Measurements from ENCODE around the gene ZC3H4. TPM values are rescaled to one million over a fixed set of nuclear protein-coding genes. Genes with fewer than 3 reads are reported as not detected.

The ZC3H4 gene
- total RNA-seq (55.2 TPM), polyA plus RNA-seq (ENCODE audit: insufficient read depth, low read depth, low replicate concordance) (5.7 TPM)
- long read RNA-seq, donor 1, result 0 reads
- long read RNA-seq, donor 2, result 0 reads
- long read RNA-seq, donor 3, partial matches to known transcripts, result 0 of 1 reads
- long read RNA-seq, donor 3, other reads (novel, unspliced or antisense), result 0 of 1 reads
- long read RNA-seq, donor 4, result 0 reads
- long read RNA-seq, donor 5, result 0 reads
- long read RNA-seq, donor 6, partial matches to known transcripts, result 0 of 2 reads
- long read RNA-seq, donor 6, other reads (novel, unspliced or antisense), result 0 of 2 reads
- long read RNA-seq, donor 7, partial matches to known transcripts, result 4 of 43 reads
- long read RNA-seq, donor 7, other reads (novel, unspliced or antisense), result 39 of 43 reads
- long read RNA-seq, donor 8, full-length matches to known transcripts, result 1 of 1 reads
- long read RNA-seq, donor 8, partial matches to known transcripts, result 0 of 1 reads
- long read RNA-seq, donor 8, other reads (novel, unspliced or antisense), result 0 of 1 reads
- long read RNA-seq, donor 9, partial matches to known transcripts, result 6 of 6 reads
- long read RNA-seq, donor 9, other reads (novel, unspliced or antisense), result 0 of 6 reads
- long read RNA-seq, donor 10, partial matches to known transcripts, result 0 of 1 reads
- long read RNA-seq, donor 10, other reads (novel, unspliced or antisense), result 0 of 1 reads

- Histone ChIP-seq H3K27ac (ENCODE audit: low read depth in 2 of 2, low read length in 2 of 2) (peak within 1 kb of the TSS; percentile 100), H3K36me3 (ENCODE audit: control insufficient read depth in 2 of 3, insufficient read depth in 3 of 3, low read length in 3 of 3) (no peaks in the 10 kb centered on the region), H3K9ac (ENCODE audit: low read length in 3 of 3) (peak within 1 kb of the TSS; percentile 66 to 100 (median 98)), H3K27me3 (ENCODE audit: control insufficient read depth, insufficient read depth, low read length) (no peaks in the 10 kb centered on the region), H3K4me1 (ENCODE audit: control insufficient read depth in 2 of 3, insufficient read depth in 2 of 3, low read depth in 1 of 3, low read length in 3 of 3) (peaks cover 0 to 23% (median 15%) of the 10 kb centered on the region in 3 donors), H3K4me3 (ENCODE audit: low read length in 3 of 3) (peak within 1 kb of the TSS; percentile 89 to 96 (median 93)), H3K9me3 (ENCODE audit: control insufficient read depth in 2 of 3, insufficient read depth in 1 of 3, low read length in 3 of 3) (no peaks in the 10 kb centered on the region)
- FAIRE-seq, result peak; percentile 96
- DNase-seq, result peak; percentile 100
- TF ChIP-seq, protein P1, sequence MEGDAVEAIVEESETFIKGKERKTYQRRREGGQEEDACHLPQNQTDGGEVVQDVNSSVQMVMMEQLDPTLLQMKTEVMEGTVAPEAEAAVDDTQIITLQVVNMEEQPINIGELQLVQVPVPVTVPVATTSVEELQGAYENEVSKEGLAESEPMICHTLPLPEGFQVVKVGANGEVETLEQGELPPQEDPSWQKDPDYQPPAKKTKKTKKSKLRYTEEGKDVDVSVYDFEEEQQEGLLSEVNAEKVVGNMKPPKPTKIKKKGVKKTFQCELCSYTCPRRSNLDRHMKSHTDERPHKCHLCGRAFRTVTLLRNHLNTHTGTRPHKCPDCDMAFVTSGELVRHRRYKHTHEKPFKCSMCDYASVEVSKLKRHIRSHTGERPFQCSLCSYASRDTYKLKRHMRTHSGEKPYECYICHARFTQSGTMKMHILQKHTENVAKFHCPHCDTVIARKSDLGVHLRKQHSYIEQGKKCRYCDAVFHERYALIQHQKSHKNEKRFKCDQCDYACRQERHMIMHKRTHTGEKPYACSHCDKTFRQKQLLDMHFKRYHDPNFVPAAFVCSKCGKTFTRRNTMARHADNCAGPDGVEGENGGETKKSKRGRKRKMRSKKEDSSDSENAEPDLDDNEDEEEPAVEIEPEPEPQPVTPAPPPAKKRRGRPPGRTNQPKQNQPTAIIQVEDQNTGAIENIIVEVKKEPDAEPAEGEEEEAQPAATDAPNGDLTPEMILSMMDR (IDR thresholded peaks at IDR 0.05; ENCODE audit: borderline replicate concordance, extremely low read depth, insufficient read depth), result no peak
- intact Hi-C loops (cut with DNase I), result no loop called here
Observed at GRCh38 chr19:47112997-47113849, at the start of gene ZC3H4. Gene ZC3H4, minus strand, starts transcription at chr19:47113776. Its CDS starts 1,192 bp downstream, at chr19:47112584.

GRCh38 chr19:47161876-47162489, 48.4 kb upstream of the ZC3H4 start:
- DNase-seq (no peak), FAIRE-seq (no peak)
- Histone ChIP-seq H3K27me3 (ENCODE audit: control insufficient read depth, insufficient read depth, low read length) (no peaks in the 10 kb centered on the region), H3K9ac (ENCODE audit: low read length in 3 of 3) (no peak overlapping the region), H3K4me3 (ENCODE audit: low read length in 3 of 3) (no peak overlapping the region), H3K36me3 (ENCODE audit: control insufficient read depth in 2 of 3, insufficient read depth in 3 of 3, low read length in 3 of 3) (peaks cover 4 to 15% (median 5%) of the 10 kb centered on the region in 3 donors), H3K9me3 (ENCODE audit: control insufficient read depth in 2 of 3, insufficient read depth in 1 of 3, low read length in 3 of 3) (no peaks in the 10 kb centered on the region), H3K4me1 (ENCODE audit: control insufficient read depth in 2 of 3, insufficient read depth in 2 of 3, low read depth in 1 of 3, low read length in 3 of 3) (peaks cover 8 to 16% (median 15%) of the 10 kb centered on the region in 3 donors), H3K27ac (ENCODE audit: low read depth in 2 of 2, low read length in 2 of 2) (no peak overlapping the region)
- intact Hi-C loops (cut with DNase I), result no loop called here
- TF ChIP-seq, protein P1 (IDR thresholded peaks at IDR 0.05; ENCODE audit: borderline replicate concordance, extremely low read depth, insufficient read depth), result no peak

DNA sequence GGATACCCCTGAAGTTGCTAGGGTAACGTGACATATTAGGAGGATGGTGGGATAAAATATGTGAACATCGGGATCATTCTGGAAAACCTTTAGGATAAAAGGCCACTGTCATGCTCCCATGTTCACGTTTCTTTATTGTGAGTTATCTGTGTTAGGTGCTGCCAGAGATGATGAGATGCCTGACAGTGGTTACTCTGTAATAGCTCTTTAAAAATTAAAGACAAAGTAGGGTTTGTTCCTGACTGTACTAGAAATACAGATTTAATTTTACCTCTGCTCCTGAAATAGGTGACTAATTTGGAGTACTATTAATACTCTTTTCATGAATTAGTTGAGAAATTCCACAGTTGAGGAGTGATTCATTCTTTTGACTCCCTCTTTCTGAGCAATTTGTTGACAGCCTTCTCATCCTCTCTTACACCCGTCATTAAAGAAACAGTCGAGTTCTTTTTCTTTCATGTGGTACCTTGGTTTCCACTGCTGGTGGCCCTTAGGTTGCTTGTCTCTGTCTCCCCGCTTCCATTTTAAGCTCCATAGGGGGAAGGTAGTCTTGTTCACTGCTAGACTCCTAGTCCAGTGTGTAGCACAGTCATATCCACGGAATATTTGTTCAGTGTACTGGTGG, 45.4 kb upstream of the ZC3H4 start:
- Histone ChIP-seq H3K27ac (ENCODE audit: low read depth in 2 of 2, low read length in 2 of 2) (peak overlapping the region; percentile 45 to 75), H3K36me3 (ENCODE audit: control insufficient read depth in 2 of 3, insufficient read depth in 3 of 3, low read length in 3 of 3) (peaks cover 4 to 11% (median 5%) of the 10 kb centered on the region in 3 donors), H3K4me1 (ENCODE audit: control insufficient read depth in 2 of 3, insufficient read depth in 2 of 3, low read depth in 1 of 3, low read length in 3 of 3) (peaks cover 8 to 16% (median 15%) of the 10 kb centered on the region in 3 donors), H3K27me3 (ENCODE audit: control insufficient read depth, insufficient read depth, low read length) (no peaks in the 10 kb centered on the region), H3K9ac (ENCODE audit: low read length in 3 of 3) (peak overlapping the region in 1 of 3 donors; percentile 48), H3K4me3 (ENCODE audit: low read length in 3 of 3) (no peak overlapping the region), H3K9me3 (ENCODE audit: control insufficient read depth in 2 of 3, insufficient read depth in 1 of 3, low read length in 3 of 3) (no peaks in the 10 kb centered on the region)
- intact Hi-C loops (cut with DNase I), result loop anchor here (10.0 kb wide), 1 partner anchor 76 kb away; the partner anchor contains the start of gene BBC3
- DNase-seq (no peak), FAIRE-seq (no peak)
- TF ChIP-seq, protein P1 (IDR thresholded peaks at IDR 0.05; ENCODE audit: borderline replicate concordance, extremely low read depth, insufficient read depth), result no peak

All from kidney (tissue), 22 donors.